Measurements from ENCODE around the gene ZNF425.
A peak's percentile ranks its signal among the peaks of the same experiment; 100 is the strongest.
"Not testable (repeated sequence)": the region's sequence is repeated elsewhere in the genome, so short reads cannot be mapped to it uniquely, and the experiment has no call there.

Gene ZNF425

GRCh38 chr7:149125863-149126661 is at the start of gene ZNF425:
ZNF425 (minus strand) TSS chr7:149126324; CDS start chr7:149126213, 111 bp downstream.
- peak; percentile 95 for DNase-seq

GRCh38 chr7:149175150-149175549 is 49.0 kb upstream of the ZNF425 start:
- no peak for DNase-seq

GRCh38 chr7:149172534-149172920 is 46.4 kb upstream of the ZNF425 start:
- DNase-seq, result no peak

- DNase-seq, result peak; percentile 55
These were observed 45.9 kb upstream of the ZNF425 start for GRCh38 chr7:149171892-149172533.

GRCh38 chr7:149166630-149167352 is 40.7 kb upstream of the ZNF425 start:
- no peak for DNase-seq

- DNase-seq, result no peak
These were observed 40.0 kb upstream of the ZNF425 start for GRCh38 chr7:149166142-149166541.

- DNase-seq, result peak; percentile 72
These were observed 35.2 kb upstream of the ZNF425 start for GRCh38 chr7:149161241-149161848.

- DNase-seq, result no peak
These were observed 30.8 kb upstream of the ZNF425 start for GRCh38 chr7:149156898-149157297.

- no peak for DNase-seq
These were observed 27.9 kb upstream of the ZNF425 start for GRCh38 chr7:149154056-149154455.

- no peak for DNase-seq
These were observed 27.2 kb upstream of the ZNF425 start for GRCh38 chr7:149153346-149153745.

GRCh38 chr7:149150981-149151380 is 24.9 kb upstream of the ZNF425 start:
- no peak for DNase-seq

GRCh38 chr7:149147752-149148653 is 21.9 kb upstream of the ZNF425 start:
- DNase-seq, result peak; percentile 56

GRCh38 chr7:149147072-149147751 is 21.1 kb upstream of the ZNF425 start, which contains the start of gene ZNF398:
ZNF398 (plus strand) TSS chr7:149147453; CDS start chr7:149147743, 290 bp downstream.
- DNase-seq, result peak; percentile 73

- DNase-seq, result no peak
These were observed 19.1 kb upstream of the ZNF425 start for GRCh38 chr7:149145031-149145845.

- not testable (repeated sequence) for DNase-seq
These were observed 18.4 kb upstream of the ZNF425 start for GRCh38 chr7:149144436-149144922.

- DNase-seq, result no peak
These were observed 15.8 kb upstream of the ZNF425 start for GRCh38 chr7:149141893-149142292.

- DNase-seq, result peak; percentile 34
These were observed 14.7 kb upstream of the ZNF425 start for GRCh38 chr7:149140831-149141230.

GRCh38 chr7:149136118-149136517 is 10.0 kb upstream of the ZNF425 start:
- no peak for DNase-seq

GRCh38 chr7:149133028-149133710 is 7.0 kb upstream of the ZNF425 start:
- DNase-seq, result no peak

Measured in EL (cell line).